Type B pancreatic cell (in vitro differentiated cells): ENCODE results near the gene BACH2. TPM values are rescaled to one million over a fixed set of nuclear protein-coding genes. Genes with fewer than 3 reads are reported as not detected.

Experiments
- DNase-seq: peaks from one replicate; pipeline ENCODE4 v3.0.0; 2021; ENCODE audit warnings: mixed read lengths; ENCODE audit not compliant: unreplicated experiment; ENCODE audit errors: extremely low spot score
- H3K27ac Mint-ChIP-seq: 2 replicates; pipeline ENCODE4 v1.8.0; 2021; ENCODE audit warnings: mild to moderate bottlenecking, mixed read lengths
- H3K27me3 Mint-ChIP-seq: 2 replicates; pipeline ENCODE4 v1.8.0; 2021; ENCODE audit warnings: mixed read lengths
- H3K36me3 Mint-ChIP-seq: 2 replicates; pipeline ENCODE4 v1.8.0; 2021; ENCODE audit warnings: mixed read lengths
- H3K4me1 Mint-ChIP-seq: one replicate; pipeline ENCODE4 v1.8.0; 2021; ENCODE audit warnings: mixed read lengths; ENCODE audit not compliant: unreplicated experiment
- H3K4me3 Mint-ChIP-seq: 2 replicates; pipeline ENCODE4 v1.8.0; 2021; ENCODE audit warnings: mild to moderate bottlenecking, mixed read lengths
- H3K9me3 Mint-ChIP-seq: 2 replicates; pipeline ENCODE4 v1.8.0; 2021; ENCODE audit warnings: mixed read lengths
- CTCF ChIP-seq: fragments of 200-600 bp; sonication (generic); conservative IDR thresholded peaks from 2 replicates; pipeline ENCODE4 v1.5.0; 2021; ENCODE audit warnings: antibody characterized with exemption, mild to moderate bottlenecking
- total RNA-seq: library from RNA; stranded (reverse); gene quantifications from 2 replicates; pipeline ENCODE4 v1.2.1, GENCODE V29; 2021; ENCODE audit warnings: low replicate concordance

The BACH2 gene
- total RNA-seq, 1 donor from 2014 or later, result 33.5 TPM

- Mint-ChIP-seq H3K27me3 (no peaks in the 10 kb centered on the region), H3K27ac (no peak overlapping the region), H3K36me3 (no peaks in the 10 kb centered on the region), H3K4me3 (no peak overlapping the region), H3K4me1 (no peaks in the 10 kb centered on the region), H3K9me3 (no peaks in the 10 kb centered on the region)
- no peak for DNase-seq
- TF ChIP-seq CTCF, result no peak
Measured at GRCh38 chr6:90319979-90320685, 23.5 kb upstream of the BACH2 start.

GRCh38 chr6:90319044-90319443, 22.4 kb upstream of the BACH2 start:
- H3K36me3 Mint-ChIP-seq, result no peaks in the 10 kb centered on the region
- H3K27me3 Mint-ChIP-seq, result no peaks in the 10 kb centered on the region
- no peaks in the 10 kb centered on the region for H3K4me1 Mint-ChIP-seq
- no peak overlapping the region for H3K27ac Mint-ChIP-seq
- no peaks in the 10 kb centered on the region for H3K9me3 Mint-ChIP-seq
- H3K4me3 Mint-ChIP-seq, result no peak overlapping the region
- no peak for DNase-seq
- TF ChIP-seq CTCF, result no peak

GRCh38 chr6:90315986-90316385, 19.3 kb upstream of the BACH2 start:
- no peak for DNase-seq
- H3K9me3 Mint-ChIP-seq, result no peaks in the 10 kb centered on the region

GRCh38 chr6:90315354-90315950, 18.8 kb upstream of the BACH2 start:
- DNase-seq, result no peak
- no peak overlapping the region for H3K27ac Mint-ChIP-seq
- no peak for TF ChIP-seq CTCF
- H3K36me3 Mint-ChIP-seq, result no peaks in the 10 kb centered on the region
- no peak overlapping the region for H3K4me3 Mint-ChIP-seq
- no peaks in the 10 kb centered on the region for H3K9me3 Mint-ChIP-seq
- H3K4me1 Mint-ChIP-seq, result no peaks in the 10 kb centered on the region
- H3K27me3 Mint-ChIP-seq, result no peaks in the 10 kb centered on the region

More at GRCh38 chr6:90315986-90316385, 19.3 kb upstream of the BACH2 start:
- Mint-ChIP-seq H3K27ac (no peak overlapping the region), H3K4me3 (no peak overlapping the region), H3K27me3 (no peaks in the 10 kb centered on the region), H3K36me3 (no peaks in the 10 kb centered on the region), H3K4me1 (no peaks in the 10 kb centered on the region)
- no peak for TF ChIP-seq CTCF

- Mint-ChIP-seq H3K36me3 (no peaks in the 10 kb centered on the region), H3K4me1 (no peaks in the 10 kb centered on the region), H3K27me3 (peaks cover 2% of the 10 kb centered on the region), H3K9me3 (no peaks in the 10 kb centered on the region), H3K4me3 (no peak overlapping the region), H3K27ac (no peak overlapping the region)
- no peak for DNase-seq
- no peak for TF ChIP-seq CTCF
Measured at GRCh38 chr6:90314514-90314913, 17.9 kb upstream of the BACH2 start.
